Muscle of leg (tissue), 11 donors: ENCODE measurements around the gene ZNF138. TPM values are rescaled to one million over a fixed set of nuclear protein-coding genes. Genes with fewer than 3 reads are reported as not detected.

Source experiments
- DNase-seq: peaks from one replicate; pipeline ENCODE4 v3.0.0; 2013
- H3K27ac ChIP-seq: one replicate; pipeline ENCODE4 v1.5.1; 2013; ENCODE audit warnings: mild to moderate bottlenecking, low read length, control low read depth
- H3K27me3 ChIP-seq: one replicate; pipeline ENCODE4 v1.6.1; 2013; ENCODE audit warnings: low read length; ENCODE audit not compliant: control insufficient read depth, insufficient read depth
- H3K36me3 ChIP-seq: one replicate; pipeline ENCODE4 v1.6.1; 2013; ENCODE audit warnings: low read length; ENCODE audit not compliant: control insufficient read depth, insufficient read depth
- H3K4me1 ChIP-seq: one replicate; pipeline ENCODE4 v1.6.1; 2013; ENCODE audit warnings: low read length; ENCODE audit not compliant: control insufficient read depth, insufficient read depth
- H3K4me3 ChIP-seq: one replicate; pipeline ENCODE4 v1.5.1; 2013; ENCODE audit warnings: low read length, control low read depth
- H3K9me3 ChIP-seq: replicated peaks from 2 replicates; pipeline ENCODE4 v1.6.1; 2013; ENCODE audit warnings: low read depth, low read length; ENCODE audit not compliant: control insufficient read depth
- WGBS: methylation state at CpG from one replicate; pipeline ENCODE4 v1.1.5; 2013; ENCODE audit warnings: missing lambda C conversion rate; ENCODE audit not compliant: insufficient coverage; 5-methylcytosine and 5-hydroxymethylcytosine counted together
- polyA plus RNA-seq, 8 donors: library from polyadenylated mRNA; unstranded; fragments of 120-200 nt; gene quantifications; one replicate each; pipeline versions ENCODE4 v1.2.1 to v1.2.3, GENCODE V29; 2013; ENCODE audit warnings: inconsistent platforms in 1 of 8, low replicate concordance in 1 of 8; ENCODE audit not compliant: insufficient read length in 8 of 8, insufficient read depth in 1 of 8
- total RNA-seq: library from RNA; stranded (reverse); fragments of 120-200 nt; gene quantifications from one replicate; pipeline ENCODE4 v1.2.4, GENCODE V29; 2013

The ZNF138 gene
- total and polyA plus RNA-seq, 9 donors = 7.6 to 14.0 (median 9.2) TPM

DNA sequence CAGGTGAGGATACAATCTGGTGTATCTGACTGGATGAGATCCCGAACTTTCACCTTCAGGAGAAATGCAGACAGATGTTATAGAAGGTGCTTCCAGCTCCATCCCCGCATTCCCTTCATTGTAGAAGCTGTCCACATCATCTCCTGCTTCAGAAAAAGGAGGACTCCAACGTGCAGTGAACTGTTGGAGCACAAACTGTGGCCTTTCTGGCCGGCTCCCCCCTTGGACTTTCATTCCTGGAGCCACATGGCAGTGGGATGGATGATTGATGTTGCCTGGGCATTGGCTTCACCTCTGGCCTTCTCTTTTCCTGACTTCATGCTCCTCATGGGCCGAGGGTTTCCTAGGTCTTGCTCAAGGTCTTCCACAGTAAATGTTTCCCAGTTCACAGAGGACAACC is 79.3 kb downstream of the ZNF138 start:
- no peak for DNase-seq
- Histone ChIP-seq H3K4me1 (peaks cover 5% of the 10 kb centered on the region), H3K4me3 (no peak overlapping the region), H3K27ac (no peak overlapping the region), H3K27me3 (peaks cover 3% of the 10 kb centered on the region), H3K36me3 (no peaks in the 10 kb centered on the region), H3K9me3 (peaks cover 27% of the 10 kb centered on the region)
- WGBS = 55% methylated on average over 3 of the region's 5 CpGs

DNA sequence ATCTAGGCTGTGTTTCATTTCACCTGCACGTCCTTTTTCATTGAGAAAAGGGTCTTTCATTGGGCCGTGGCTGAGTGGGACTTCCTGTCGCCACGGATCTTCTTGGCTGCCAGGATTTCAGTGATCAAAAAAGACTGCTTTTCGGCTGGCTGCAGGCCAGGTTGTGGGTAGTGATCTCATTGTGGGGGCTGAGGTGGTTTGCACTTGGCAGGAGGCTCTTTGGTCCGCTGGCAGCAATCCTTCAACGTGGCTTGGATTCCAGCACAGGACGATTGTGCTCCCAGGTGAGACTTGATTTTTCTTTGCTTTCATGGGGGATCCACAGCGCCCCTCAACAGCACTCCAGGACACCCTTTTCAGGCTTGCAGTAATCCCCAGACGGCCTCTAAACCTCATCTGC is 79.9 kb downstream of the ZNF138 start:
- H3K4me3 ChIP-seq = no peak overlapping the region
- peaks cover 3% of the 10 kb centered on the region for H3K27me3 ChIP-seq
- H3K9me3 ChIP-seq = peaks cover 27% of the 10 kb centered on the region
- peaks cover 5% of the 10 kb centered on the region for H3K4me1 ChIP-seq
- no peak overlapping the region for H3K27ac ChIP-seq
- 67% methylated on average over 8 of the region's 10 CpGs for WGBS
- DNase-seq = no peak
- no peaks in the 10 kb centered on the region for H3K36me3 ChIP-seq

DNA sequence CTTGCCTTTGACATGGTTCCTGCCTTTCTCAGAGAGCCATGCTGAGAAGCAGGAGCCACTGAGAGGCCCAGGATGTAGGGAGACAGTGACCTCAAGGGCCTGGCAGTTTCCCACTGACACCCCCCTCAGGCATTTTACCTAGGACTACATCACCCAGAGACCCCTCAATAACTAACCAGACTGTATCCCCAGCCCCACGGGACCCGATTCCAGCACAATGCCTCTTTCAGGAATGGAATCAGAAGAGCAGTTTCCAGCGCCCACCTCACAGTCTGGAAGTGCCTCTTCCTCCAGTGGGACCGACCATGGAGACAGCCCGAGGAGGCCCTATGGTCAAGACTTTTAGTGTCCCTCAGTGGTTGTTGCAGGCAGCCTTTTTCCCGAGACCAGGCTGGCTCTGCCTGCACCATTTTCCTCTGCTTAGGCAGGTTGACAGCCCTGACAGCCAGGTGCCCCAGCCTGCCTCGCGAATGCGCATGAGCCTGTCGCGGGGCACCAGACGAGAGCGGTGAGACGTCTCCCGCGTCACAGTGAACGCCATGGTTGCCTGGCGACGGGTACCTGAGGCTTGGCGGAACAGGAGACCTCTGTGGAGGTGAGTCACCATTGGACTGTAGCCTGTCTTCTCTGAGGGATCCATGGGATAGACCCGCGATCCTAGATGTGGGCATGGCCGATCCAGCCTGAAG is 80.5 kb downstream of the ZNF138 start:
- 90% methylated on average over 21 of the region's 23 CpGs for WGBS
- H3K36me3 ChIP-seq = no peaks in the 10 kb centered on the region
- H3K4me1 ChIP-seq = peaks cover 5% of the 10 kb centered on the region
- no peak overlapping the region for H3K4me3 ChIP-seq
- DNase-seq = no peak
- H3K9me3 ChIP-seq = peaks cover 31% of the 10 kb centered on the region
- peaks cover 3% of the 10 kb centered on the region for H3K27me3 ChIP-seq
- no peak overlapping the region for H3K27ac ChIP-seq

DNA sequence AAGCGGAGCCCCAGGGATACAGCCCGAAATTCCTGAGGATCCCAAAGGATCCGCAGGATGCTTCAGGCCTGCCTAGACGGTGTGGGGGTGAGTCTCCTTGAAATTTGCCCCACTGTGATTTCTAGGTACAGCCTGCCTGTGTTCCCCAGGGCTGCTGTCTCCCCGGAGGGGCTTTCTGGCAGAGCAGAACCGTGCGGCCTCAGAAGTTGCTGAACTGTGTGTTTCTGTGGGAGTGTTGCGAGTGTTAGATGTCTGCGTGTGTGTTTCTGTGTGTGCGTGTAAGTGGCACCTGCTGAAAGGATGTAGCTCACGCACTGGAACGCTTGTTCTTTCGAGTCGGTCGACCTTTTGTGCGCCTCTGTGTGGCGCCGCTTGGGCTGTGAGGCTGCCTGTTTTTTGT is 81.0 kb downstream of the ZNF138 start:
- no peaks in the 10 kb centered on the region for H3K36me3 ChIP-seq
- peaks cover 3% of the 10 kb centered on the region for H3K27me3 ChIP-seq
- 86% methylated on average over 18 of the region's 18 CpGs for WGBS
- H3K4me3 ChIP-seq = no peak overlapping the region
- DNase-seq = no peak
- peaks cover 5% of the 10 kb centered on the region for H3K4me1 ChIP-seq
- H3K27ac ChIP-seq = no peak overlapping the region
- H3K9me3 ChIP-seq = peaks cover 31% of the 10 kb centered on the region

DNA sequence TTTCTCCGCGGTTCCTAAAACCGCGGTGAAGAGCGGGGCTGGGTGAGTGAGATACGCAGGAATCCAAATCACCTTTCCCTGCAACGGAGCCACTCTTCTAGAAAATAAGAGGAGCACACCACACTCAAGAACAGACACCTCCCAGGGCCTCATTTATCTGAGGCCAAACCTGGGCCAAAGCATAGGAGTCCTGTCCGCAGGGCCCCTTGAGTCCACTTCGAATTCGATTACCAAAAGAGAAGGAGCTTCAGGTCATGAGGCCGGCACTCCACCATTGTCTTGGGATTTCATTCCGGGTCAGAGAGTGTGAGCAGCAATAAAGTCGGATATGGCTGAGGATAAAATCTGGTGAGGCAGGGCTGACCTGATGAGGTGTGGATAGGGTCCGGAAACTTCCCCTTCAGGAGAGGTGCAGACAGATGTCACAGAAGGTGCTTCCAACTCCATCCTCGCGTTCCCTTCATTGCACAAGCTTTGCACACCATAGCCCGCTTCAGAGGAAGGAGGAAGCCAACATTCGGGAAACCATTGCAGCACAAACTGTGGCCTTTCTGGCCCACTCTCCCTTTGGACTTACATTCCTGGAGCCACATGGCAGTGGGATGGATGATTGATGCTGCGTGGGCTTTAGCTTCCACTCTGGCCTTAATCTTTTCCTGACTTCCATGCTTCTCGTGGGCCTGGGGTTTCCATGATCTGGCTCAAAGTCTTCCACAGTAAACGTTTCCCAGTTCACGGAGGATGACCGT is 81.6 kb downstream of the ZNF138 start:
- H3K4me1 ChIP-seq = peaks cover 5% of the 10 kb centered on the region
- no peak for DNase-seq
- WGBS = 86% methylated on average over 20 of the region's 23 CpGs
- no peak overlapping the region for H3K27ac ChIP-seq
- no peak overlapping the region for H3K4me3 ChIP-seq
- H3K36me3 ChIP-seq = no peaks in the 10 kb centered on the region
- peaks cover 3% of the 10 kb centered on the region for H3K27me3 ChIP-seq
- peaks cover 34% of the 10 kb centered on the region for H3K9me3 ChIP-seq

DNA sequence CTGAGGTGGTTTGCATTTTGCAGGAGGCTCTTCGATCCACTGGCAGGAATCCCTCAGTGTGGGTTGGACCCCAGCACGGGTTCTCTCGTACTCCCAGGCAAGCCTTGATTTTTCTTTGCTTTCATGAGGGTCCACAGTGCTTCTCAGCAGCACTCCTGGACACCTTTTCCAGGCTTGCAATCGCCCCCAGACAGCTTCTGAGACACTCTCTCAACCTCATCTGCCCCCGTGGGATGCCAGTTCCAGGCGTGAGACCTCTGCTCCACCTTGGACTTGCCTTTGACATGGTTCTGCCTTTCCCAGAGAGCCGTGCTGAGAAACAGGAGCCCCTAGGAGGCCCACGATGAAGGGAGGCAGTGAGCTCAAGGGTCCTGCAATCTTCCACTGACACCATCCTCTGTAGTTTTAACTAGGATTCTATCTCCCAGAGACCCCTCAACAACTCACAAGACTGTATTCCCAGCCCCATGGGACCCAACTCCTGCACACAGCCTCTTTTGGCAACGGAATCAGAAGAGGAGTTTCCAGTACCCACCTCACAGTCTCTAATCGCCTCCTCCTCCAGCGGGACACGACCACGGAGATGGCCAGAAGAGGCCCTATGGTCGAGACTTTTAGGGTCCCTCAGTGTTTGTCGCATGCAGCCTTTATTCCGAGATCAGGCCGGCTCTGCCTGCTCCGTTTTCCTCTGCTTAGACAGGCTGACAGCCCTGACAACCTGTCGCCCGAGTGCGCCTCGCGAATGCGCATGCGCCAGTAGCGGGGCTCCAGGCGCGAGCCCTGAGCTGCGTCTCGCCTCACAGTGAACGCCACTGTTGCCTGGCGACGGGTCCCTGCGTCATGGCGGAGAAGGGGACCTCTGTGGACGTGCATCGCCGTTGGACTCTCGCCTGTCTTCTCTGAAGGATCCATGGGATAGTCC is 82.8 kb downstream of the ZNF138 start:
- H3K36me3 ChIP-seq = no peaks in the 10 kb centered on the region
- peaks cover 5% of the 10 kb centered on the region for H3K4me1 ChIP-seq
- DNase-seq = peak; percentile 54
- WGBS = 18% methylated on average over 39 of the region's 39 CpGs
- no peak overlapping the region for H3K27ac ChIP-seq
- peak overlapping the region; percentile 14 for H3K4me3 ChIP-seq
- H3K27me3 ChIP-seq = peaks cover 3% of the 10 kb centered on the region
- peaks cover 31% of the 10 kb centered on the region for H3K9me3 ChIP-seq

DNA sequence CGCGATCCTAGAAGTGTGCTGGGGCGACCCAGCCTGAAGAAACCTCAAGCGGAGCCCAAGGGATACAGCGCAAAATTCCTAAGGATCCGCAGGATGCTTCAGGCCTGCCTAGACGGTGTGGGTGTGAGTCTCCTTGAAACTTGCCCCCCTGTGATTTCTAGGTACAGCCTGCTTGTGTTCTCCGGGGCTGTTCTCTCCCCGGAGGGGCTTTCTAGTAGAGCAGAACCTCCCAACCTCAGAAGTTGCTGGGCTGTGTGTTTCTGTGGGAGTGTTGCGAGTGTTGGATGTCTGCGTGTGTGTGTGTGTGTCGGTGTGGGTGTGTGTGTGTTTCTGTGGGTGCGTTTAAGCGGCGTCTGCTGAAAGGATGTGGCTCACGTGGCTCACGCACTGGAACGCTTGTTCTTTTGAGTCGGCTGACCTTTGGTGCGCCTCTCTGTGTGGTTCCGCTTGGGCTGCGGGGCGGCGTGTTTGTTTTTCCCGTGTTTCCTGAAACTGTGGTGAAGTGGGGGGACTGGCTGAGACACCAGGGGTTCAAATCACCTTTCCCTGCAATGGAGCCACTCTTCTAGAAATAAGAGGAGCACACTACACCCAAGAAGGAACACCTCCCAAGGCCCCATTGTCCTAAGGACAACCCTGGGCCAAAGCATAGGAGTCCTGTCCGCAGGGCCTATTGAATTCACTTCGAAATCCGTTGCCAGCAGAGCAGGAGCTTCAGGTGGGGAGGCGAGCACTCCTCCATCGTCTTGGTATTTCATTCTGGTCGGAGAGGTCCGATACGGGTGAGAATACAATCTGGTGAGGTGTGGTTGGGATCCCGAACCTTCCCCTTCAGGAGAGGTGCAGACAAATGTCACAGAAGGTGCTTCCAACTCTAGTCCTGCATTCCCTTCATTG is 83.7 kb downstream of the ZNF138 start:
- 64% methylated on average over 21 of the region's 34 CpGs for WGBS
- Histone ChIP-seq H3K27ac (no peak overlapping the region), H3K4me1 (peaks cover 5% of the 10 kb centered on the region)

DNA sequence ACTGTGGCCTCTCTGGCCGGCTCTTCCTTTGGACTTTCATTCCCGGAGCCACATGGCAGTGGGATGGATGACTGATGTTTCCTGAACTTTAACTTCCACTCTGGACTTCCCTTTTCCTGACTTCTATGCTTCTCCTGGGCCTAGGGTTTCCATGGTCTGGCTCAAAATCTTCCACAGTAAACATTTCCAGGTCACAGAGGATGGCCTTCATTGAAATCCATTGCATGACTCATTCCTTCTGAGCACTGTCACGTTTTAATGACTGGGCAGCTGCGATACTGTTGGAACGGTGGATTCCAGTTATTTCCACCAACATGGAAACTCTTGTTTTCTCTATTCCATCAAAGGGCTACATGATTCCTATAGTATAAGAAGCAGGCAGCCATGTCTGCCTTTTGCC is 84.5 kb downstream of the ZNF138 start:
- H3K27me3 ChIP-seq = peaks cover 17% of the 10 kb centered on the region
- no peak overlapping the region for H3K27ac ChIP-seq
- peaks cover 5% of the 10 kb centered on the region for H3K4me1 ChIP-seq
- H3K4me3 ChIP-seq = no peak overlapping the region
- H3K36me3 ChIP-seq = no peaks in the 10 kb centered on the region
- no peak for DNase-seq
- WGBS = 78% methylated on average over 3 of the region's 5 CpGs
- H3K9me3 ChIP-seq = peaks cover 31% of the 10 kb centered on the region

More for the DNA sequence above, 83.7 kb downstream of the ZNF138 start:
- peaks cover 31% of the 10 kb centered on the region for H3K9me3 ChIP-seq
- no peak for DNase-seq
- H3K27me3 ChIP-seq = peaks cover 11% of the 10 kb centered on the region
- H3K4me3 ChIP-seq = no peak overlapping the region
- H3K36me3 ChIP-seq = no peaks in the 10 kb centered on the region

DNA sequence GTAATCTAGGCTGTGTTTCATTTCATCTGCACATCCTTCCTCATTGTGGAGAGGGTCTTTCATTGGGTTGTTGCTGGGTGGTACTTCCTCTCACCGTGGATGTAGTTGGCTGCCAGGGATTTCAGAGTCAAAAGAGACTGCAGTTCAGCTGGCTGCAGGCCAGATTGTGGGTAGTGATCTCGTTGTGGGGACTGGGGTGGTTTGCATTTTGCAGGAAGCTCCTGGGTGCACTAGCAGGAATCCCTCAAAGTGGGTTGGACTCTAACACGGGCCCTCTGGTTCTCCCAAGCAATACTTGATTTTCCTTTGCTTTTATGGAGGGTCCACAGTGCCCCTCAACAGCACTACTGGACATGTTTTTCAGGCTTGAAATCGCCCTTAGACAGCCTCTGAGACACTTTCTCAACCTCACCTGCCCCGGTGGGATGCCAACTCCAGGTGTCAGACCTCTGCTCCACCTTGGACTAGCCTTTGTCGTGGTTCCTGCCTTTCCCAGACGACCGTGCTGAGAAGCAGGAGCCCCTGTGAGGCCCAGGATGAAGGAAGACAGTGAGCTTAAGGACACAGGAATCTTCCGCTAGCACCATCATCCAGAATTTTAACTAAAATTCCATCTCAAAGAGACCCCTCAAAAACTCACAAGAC is 85.0 kb downstream of the ZNF138 start:
- Histone ChIP-seq H3K4me1 (peaks cover 5% of the 10 kb centered on the region), H3K36me3 (no peaks in the 10 kb centered on the region), H3K4me3 (no peak overlapping the region), H3K9me3 (peaks cover 31% of the 10 kb centered on the region), H3K27ac (no peak overlapping the region), H3K27me3 (peaks cover 17% of the 10 kb centered on the region)
- DNase-seq = no peak
- WGBS = 78% methylated on average over 5 of the region's 9 CpGs
